Neuronal stem cell (in vitro differentiated cells): Measurements from ENCODE around the gene DPP6.

ENCODE experiments used
- DNase-seq: peaks from one replicate; pipeline ENCODE4 v3.0.0-alpha.2; 2013; ENCODE audit warnings: low spot score
- H2AFZ ChIP-seq: one replicate; pipeline ENCODE4 v1.6.1; 2013; ENCODE audit warnings: mild to moderate bottlenecking, low read length, inconsistent platforms
- H2AK5ac ChIP-seq: 2 replicates; pipeline ENCODE4 v1.6.1; 2013; ENCODE audit warnings: low read depth, mild to moderate bottlenecking, inconsistent platforms, low read length, moderate library complexity, mixed read lengths
- H2BK120ac ChIP-seq: 2 replicates; pipeline ENCODE4 v1.6.1; 2013; ENCODE audit warnings: low read depth, mild to moderate bottlenecking, inconsistent platforms, low read length, moderate library complexity, mixed read lengths
- H2BK12ac ChIP-seq: one replicate; pipeline ENCODE4 v1.6.1; 2013; ENCODE audit warnings: low read length, inconsistent platforms
- H2BK15ac ChIP-seq: 2 replicates; pipeline ENCODE4 v1.6.1; 2013; ENCODE audit warnings: mild to moderate bottlenecking, low read length, inconsistent platforms, mixed read lengths
- H2BK5ac ChIP-seq: one replicate; pipeline ENCODE4 v1.6.1; 2013; ENCODE audit warnings: inconsistent platforms, mild to moderate bottlenecking, low read length, moderate library complexity
- H3K14ac ChIP-seq: one replicate; pipeline ENCODE4 v1.6.1; 2013; ENCODE audit warnings: low read length, inconsistent platforms
- H3K18ac ChIP-seq: 2 replicates; pipeline ENCODE4 v1.6.1; 2013; ENCODE audit warnings: low read length, inconsistent platforms
- H3K23ac ChIP-seq: 2 replicates; pipeline ENCODE4 v1.6.1; 2013; ENCODE audit warnings: low read depth, mild to moderate bottlenecking, mixed read lengths, low read length, inconsistent platforms; ENCODE audit not compliant: poor library complexity
- H3K27ac ChIP-seq: replicated peaks from 3 replicates; pipeline ENCODE4 v1.5.1; 2013; ENCODE audit warnings: low read length, inconsistent platforms
- H3K27me3 ChIP-seq, 3 experiments: 2 replicates each; pipeline ENCODE4 v1.6.1; 2013; ENCODE audit warnings: low read length in 3 of 3, mild to moderate bottlenecking in 2 of 3, inconsistent platforms in 1 of 3, low read depth in 1 of 3, mixed read lengths in 1 of 3, moderate library complexity in 1 of 3; ENCODE audit not compliant: control insufficient read depth in 3 of 3, insufficient read depth in 3 of 3
- H3K36me3 ChIP-seq, 2 donors: replicated peaks in 1 of 2; 2 replicates each; pipeline ENCODE4 v1.6.1; 2013; ENCODE audit warnings: low read length in 2 of 2; ENCODE audit not compliant: control insufficient read depth in 2 of 2, insufficient read depth in 2 of 2
- H3K4ac ChIP-seq: 2 replicates; pipeline ENCODE4 v1.6.1; 2013; ENCODE audit warnings: inconsistent platforms, mild to moderate bottlenecking, low read length, moderate library complexity
- H3K4me1 ChIP-seq, 2 donors: 1 replicate in 1 of 2; 2 replicates in 1 of 2; pipeline ENCODE4 v1.6.1; 2013; ENCODE audit warnings: low read length in 2 of 2, low read depth in 1 of 2; ENCODE audit not compliant: control insufficient read depth in 2 of 2, insufficient read depth in 1 of 2
- H3K4me2 ChIP-seq: one replicate; pipeline ENCODE4 v1.6.1; 2013; ENCODE audit warnings: mild to moderate bottlenecking, low read length, inconsistent platforms; ENCODE audit not compliant: insufficient read depth, poor library complexity, severe bottlenecking
- H3K4me3 ChIP-seq, 2 donors: 2 replicates each; pipeline ENCODE4 v1.5.1; 2013; ENCODE audit warnings: low read length in 2 of 2, mild to moderate bottlenecking in 2 of 2, inconsistent platforms in 1 of 2, moderate library complexity in 1 of 2
- H3K79me1 ChIP-seq: one replicate; pipeline ENCODE4 v1.6.1; 2013; ENCODE audit warnings: low read depth, mild to moderate bottlenecking, inconsistent platforms, low read length, moderate library complexity
- H3K9ac ChIP-seq: one replicate; pipeline ENCODE4 v1.6.1; 2013; ENCODE audit warnings: mild to moderate bottlenecking, low read depth, low read length, inconsistent platforms; ENCODE audit not compliant: poor library complexity
- H3K9me3 ChIP-seq, 2 donors: replicated peaks in 1 of 2; 2 replicates each; pipeline versions ENCODE3 to v1.6.1; 2013; ENCODE audit warnings: low read length in 2 of 2, mild to moderate bottlenecking in 2 of 2, inconsistent platforms in 1 of 2, low read depth in 1 of 2, mixed read lengths in 1 of 2, moderate library complexity in 1 of 2; ENCODE audit not compliant: control insufficient read depth in 2 of 2, insufficient read depth in 1 of 2
- H4K8ac ChIP-seq: one replicate; pipeline ENCODE4 v1.6.1; 2013; ENCODE audit warnings: low read depth, mild to moderate bottlenecking, inconsistent platforms, low read length, moderate library complexity
- H4K91ac ChIP-seq: one replicate; pipeline ENCODE4 v1.6.1; 2013; ENCODE audit warnings: low read length, low read depth, mild to moderate bottlenecking, inconsistent platforms; ENCODE audit not compliant: poor library complexity
- WGBS, 2 donors: extraction: QIAGEN DNeasy Blood & Tissue Kit; methylation state at CpG; one replicate each; pipeline ENCODE4 v1.1.7; 2013; ENCODE audit warnings: missing lambda C conversion rate in 2 of 2, mixed read lengths in 1 of 2; ENCODE audit not compliant: insufficient read length in 2 of 2, insufficient replicate concordance in 1 of 2; ENCODE audit errors: extremely low coverage in 2 of 2; 5-methylcytosine and 5-hydroxymethylcytosine counted together

The DPP6 gene

GRCh38 chr7:154519229-154519628, 467.0 kb downstream of the DPP6 start:
- Histone ChIP-seq H3K79me1 (no peaks in the 10 kb centered on the region), H3K9ac (no peak overlapping the region), H4K91ac (no peak overlapping the region), H4K8ac (no peak overlapping the region), H3K36me3 (no peaks in the 10 kb centered on the region), H2BK15ac (no peak overlapping the region), H3K27me3 (no peaks in the 10 kb centered on the region), H2BK5ac (no peak overlapping the region), H3K4ac (no peak overlapping the region), H3K4me1 (no peaks in the 10 kb centered on the region), H3K4me3 (peak overlapping the region in 1 of 2 donors; percentile 70), H3K9me3 (peaks cover 0 to 2% of the 10 kb centered on the region in 2 donors), H3K27ac (no peak overlapping the region), H2BK120ac (no peak overlapping the region), H2AFZ (no peak overlapping the region), H3K18ac (peak overlapping the region; percentile 59), H3K23ac (no peak overlapping the region), H2AK5ac (no peak overlapping the region), H2BK12ac (peak overlapping the region; percentile 75), H3K4me2 (no peak overlapping the region), H3K14ac (no peak overlapping the region)
- DNase-seq = no peak
- WGBS, 2 donors = no CpG with 5 or more reads among the region's 4 CpGs

- Histone ChIP-seq H2BK120ac (no peak overlapping the region), H4K91ac (no peak overlapping the region), H3K79me1 (no peaks in the 10 kb centered on the region), H3K9ac (no peak overlapping the region), H3K14ac (no peak overlapping the region), H3K4me1 (no peaks in the 10 kb centered on the region), H3K18ac (no peak overlapping the region), H3K36me3 (no peaks in the 10 kb centered on the region), H3K23ac (no peak overlapping the region), H2BK15ac (no peak overlapping the region), H2BK5ac (no peak overlapping the region), H3K27me3 (no peaks in the 10 kb centered on the region), H3K4me3 (no peak overlapping the region), H2BK12ac (no peak overlapping the region), H4K8ac (no peak overlapping the region), H2AK5ac (no peak overlapping the region), H3K4ac (no peak overlapping the region), H3K4me2 (no peak overlapping the region), H3K9me3 (no peaks in the 10 kb centered on the region), H3K27ac (no peak overlapping the region), H2AFZ (no peak overlapping the region)
- WGBS, 2 donors = no CpG with 5 or more reads among the region's 1 CpG
- no peak for DNase-seq
These were observed 477.9 kb downstream of the DPP6 start for GRCh38 chr7:154530136-154530535.

- H3K4me2 ChIP-seq = no peak overlapping the region
- H2AK5ac ChIP-seq = no peak overlapping the region
- no peak for DNase-seq
- H2AFZ ChIP-seq = no peak overlapping the region
- H3K27me3 ChIP-seq = no peaks in the 10 kb centered on the region
- no peak overlapping the region for H3K4ac ChIP-seq
- H3K23ac ChIP-seq = no peak overlapping the region
- H3K14ac ChIP-seq = no peak overlapping the region
- H3K36me3 ChIP-seq = no peaks in the 10 kb centered on the region
- no peaks in the 10 kb centered on the region for H3K9me3 ChIP-seq
- H2BK15ac ChIP-seq = no peak overlapping the region
- no peak overlapping the region for H3K4me3 ChIP-seq
- no peak overlapping the region for H3K27ac ChIP-seq
- no peak overlapping the region for H2BK12ac ChIP-seq
- no peak overlapping the region for H3K9ac ChIP-seq
- no peak overlapping the region for H4K8ac ChIP-seq
- H3K18ac ChIP-seq = no peak overlapping the region
- no peaks in the 10 kb centered on the region for H3K4me1 ChIP-seq
- no peak overlapping the region for H2BK5ac ChIP-seq
- H2BK120ac ChIP-seq = no peak overlapping the region
- no peak overlapping the region for H4K91ac ChIP-seq
- no peaks in the 10 kb centered on the region for H3K79me1 ChIP-seq
These were observed 480.6 kb downstream of the DPP6 start for GRCh38 chr7:154532771-154533170.

- no peak overlapping the region for H3K27ac ChIP-seq
- no peak overlapping the region for H2BK120ac ChIP-seq
- no peak overlapping the region for H3K14ac ChIP-seq
- no peak for DNase-seq
- no peak overlapping the region for H4K8ac ChIP-seq
- no peak overlapping the region for H3K4me3 ChIP-seq
- H3K27me3 ChIP-seq = no peaks in the 10 kb centered on the region
- H3K23ac ChIP-seq = no peak overlapping the region
- H4K91ac ChIP-seq = no peak overlapping the region
- H2AFZ ChIP-seq = no peak overlapping the region
- H2BK12ac ChIP-seq = no peak overlapping the region
- no peak overlapping the region for H2AK5ac ChIP-seq
- WGBS, 2 donors = no CpG with 5 or more reads among the region's 4 CpGs
- no peak overlapping the region for H3K4me2 ChIP-seq
- H2BK15ac ChIP-seq = no peak overlapping the region
- no peaks in the 10 kb centered on the region for H3K79me1 ChIP-seq
- H3K4me1 ChIP-seq = no peaks in the 10 kb centered on the region
- H3K9me3 ChIP-seq = no peaks in the 10 kb centered on the region
- no peak overlapping the region for H3K18ac ChIP-seq
- no peaks in the 10 kb centered on the region for H3K36me3 ChIP-seq
- H3K9ac ChIP-seq = no peak overlapping the region
- no peak overlapping the region for H3K4ac ChIP-seq
- no peak overlapping the region for H2BK5ac ChIP-seq
These were observed 488.4 kb downstream of the DPP6 start for GRCh38 chr7:154540596-154540995.
